IgD-negative memory B cell (primary cell): ENCODE measurements around the gene TASP1. TPM values are rescaled to one million over a fixed set of nuclear protein-coding genes. Genes with fewer than 3 reads are reported as not detected.

Experiments
- H3K27ac Mint-ChIP-seq, 3 donors: one replicate each; pipeline ENCODE4 v1.8.0; 2020 to 2022; ENCODE audit warnings: mild to moderate bottlenecking in 3 of 3, mixed read lengths in 3 of 3, moderate library complexity in 1 of 3
- H3K27me3 Mint-ChIP-seq: one replicate; pipeline ENCODE4 v1.8.0; 2021; ENCODE audit warnings: mixed read lengths
- H3K36me3 Mint-ChIP-seq: one replicate; pipeline ENCODE4 v1.8.0; 2020; ENCODE audit warnings: mild to moderate bottlenecking, mixed read lengths
- H3K4me1 Mint-ChIP-seq, 3 donors: one replicate each; pipeline ENCODE4 v1.8.0; 2020 to 2022; ENCODE audit warnings: mixed read lengths in 3 of 3, mild to moderate bottlenecking in 1 of 3
- H3K4me3 Mint-ChIP-seq, 4 donors: one replicate each; pipeline ENCODE4 v1.8.0; 2020 to 2022; ENCODE audit warnings: mild to moderate bottlenecking in 4 of 4, mixed read lengths in 4 of 4, moderate library complexity in 3 of 4
- H3K9me3 Mint-ChIP-seq, 3 donors: one replicate each; pipeline ENCODE4 v1.8.0; 2020 to 2021; ENCODE audit warnings: mixed read lengths in 3 of 3, mild to moderate bottlenecking in 1 of 3
- polyA plus RNA-seq: library from polyadenylated mRNA; unstranded; fragments of 300-500 nt; fragmentation: Illumina TruSeq; gene quantifications from one replicate; pipeline ENCODE4 v1.2.3, GENCODE V29; 2021

The TASP1 gene
- polyA plus RNA-seq, 1 donor from 2014 or later, result 11.4 TPM

DNA sequence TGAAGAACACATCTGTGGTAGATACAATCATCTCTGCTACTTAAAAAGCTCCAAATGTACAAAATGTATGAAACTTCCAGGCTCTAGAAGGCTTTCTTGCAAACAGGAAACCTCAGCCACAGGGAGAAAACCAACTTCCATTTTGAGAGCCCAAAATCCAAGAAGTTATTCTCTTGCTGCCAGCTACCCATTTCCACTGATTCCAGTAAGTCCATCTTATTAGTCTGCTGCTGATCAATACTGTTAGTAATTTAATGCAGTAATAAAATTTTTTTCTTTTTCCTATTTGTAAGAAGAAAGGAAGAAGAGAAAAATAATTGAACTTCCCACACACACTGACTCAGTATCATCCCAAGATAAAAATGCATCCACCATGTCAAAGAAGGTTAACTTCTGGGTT, 169.5 kb downstream of the TASP1 start:
- H3K4me1 Mint-ChIP-seq, result no peaks in the 10 kb centered on the region
- peaks cover 2 to 6% (median 4%) of the 10 kb centered on the region in 3 donors for H3K9me3 Mint-ChIP-seq
- no peak overlapping the region for H3K4me3 Mint-ChIP-seq
- H3K36me3 Mint-ChIP-seq, result peaks cover 7% of the 10 kb centered on the region
- H3K27me3 Mint-ChIP-seq, result no peaks in the 10 kb centered on the region
- no peak overlapping the region for H3K27ac Mint-ChIP-seq

DNA sequence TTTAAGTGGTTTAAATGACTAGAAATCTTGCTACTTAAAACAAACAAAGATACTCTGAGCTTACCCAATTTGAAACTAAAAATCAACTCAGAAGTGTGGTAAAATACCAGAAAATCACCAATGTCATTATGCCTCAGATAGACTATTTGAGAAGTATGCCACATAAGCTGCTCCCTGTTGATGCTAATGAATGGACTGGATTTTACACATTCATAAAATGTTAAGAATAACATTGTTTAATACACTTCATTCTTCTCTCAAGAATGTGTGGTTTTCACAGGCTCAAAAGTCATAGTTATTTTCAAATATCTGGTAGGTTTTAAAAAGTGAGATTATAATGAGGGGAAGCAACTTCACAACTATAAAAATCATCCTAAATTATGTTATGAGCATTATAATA, 170.6 kb downstream of the TASP1 start:
- H3K36me3 Mint-ChIP-seq, result peaks cover 5% of the 10 kb centered on the region

DNA sequence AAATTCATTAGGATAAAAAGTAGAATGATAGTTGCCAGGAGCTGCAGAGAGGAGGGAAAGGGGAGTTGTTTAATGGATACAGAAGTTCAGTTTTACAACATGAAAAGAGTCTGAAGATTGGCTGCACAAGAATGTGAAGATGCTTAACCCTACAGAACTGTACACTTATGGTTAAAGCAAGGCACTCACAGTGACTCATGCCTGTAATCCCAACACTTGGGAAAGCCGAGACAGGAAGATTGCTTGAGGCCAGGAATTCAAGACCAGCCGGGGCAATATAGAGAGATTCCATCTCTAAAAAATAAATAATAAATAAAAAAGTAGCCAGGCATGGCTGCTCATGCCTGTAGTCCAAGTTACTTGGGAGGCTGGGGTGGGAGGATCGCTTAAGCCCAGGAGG, 174.0 kb downstream of the TASP1 start:
- Mint-ChIP-seq H3K36me3 (no peaks in the 10 kb centered on the region), H3K9me3 (peaks cover 0 to 1% (median 0%) of the 10 kb centered on the region in 3 donors), H3K4me3 (no peak overlapping the region), H3K27ac (no peak overlapping the region), H3K4me1 (no peaks in the 10 kb centered on the region), H3K27me3 (no peaks in the 10 kb centered on the region)

More for the DNA sequence above, 170.6 kb downstream of the TASP1 start:
- H3K9me3 Mint-ChIP-seq, result peaks cover 0 to 6% (median 2%) of the 10 kb centered on the region in 3 donors
- no peaks in the 10 kb centered on the region for H3K27me3 Mint-ChIP-seq
- H3K4me3 Mint-ChIP-seq, result no peak overlapping the region
- H3K4me1 Mint-ChIP-seq, result no peaks in the 10 kb centered on the region
- no peak overlapping the region for H3K27ac Mint-ChIP-seq

DNA sequence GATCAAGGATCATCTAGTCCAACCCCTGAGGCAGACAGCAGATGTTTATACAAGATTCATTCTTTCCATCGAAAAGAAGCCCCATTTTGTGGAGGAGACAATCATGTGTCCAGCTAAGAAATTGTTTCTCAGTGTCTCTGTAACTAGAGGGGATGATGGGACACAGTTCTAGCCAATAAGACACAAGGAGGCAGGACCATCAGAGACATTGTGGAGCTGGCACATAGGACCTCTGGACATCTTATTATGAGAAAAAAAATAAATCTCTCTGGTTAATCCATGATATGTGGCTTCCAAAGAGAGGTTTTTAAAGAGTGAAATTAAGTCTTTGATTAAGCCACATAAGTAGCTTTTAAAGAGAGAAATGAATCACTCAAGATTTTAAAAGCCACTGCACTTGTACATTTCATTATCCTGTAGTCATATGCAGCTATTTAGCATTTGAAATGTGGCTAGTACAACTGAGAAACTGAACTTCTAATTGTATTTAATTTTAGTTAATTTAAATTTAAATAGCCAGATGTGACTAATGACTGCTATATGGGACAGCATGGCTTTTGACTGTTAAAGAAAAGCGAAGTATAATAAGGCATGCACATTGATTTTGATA, 176.8 kb downstream of the TASP1 start:
- no peaks in the 10 kb centered on the region for H3K9me3 Mint-ChIP-seq
- no peaks in the 10 kb centered on the region for H3K36me3 Mint-ChIP-seq
- no peak overlapping the region for H3K27ac Mint-ChIP-seq
- no peak overlapping the region for H3K4me3 Mint-ChIP-seq
- no peaks in the 10 kb centered on the region for H3K27me3 Mint-ChIP-seq
- no peaks in the 10 kb centered on the region for H3K4me1 Mint-ChIP-seq

DNA sequence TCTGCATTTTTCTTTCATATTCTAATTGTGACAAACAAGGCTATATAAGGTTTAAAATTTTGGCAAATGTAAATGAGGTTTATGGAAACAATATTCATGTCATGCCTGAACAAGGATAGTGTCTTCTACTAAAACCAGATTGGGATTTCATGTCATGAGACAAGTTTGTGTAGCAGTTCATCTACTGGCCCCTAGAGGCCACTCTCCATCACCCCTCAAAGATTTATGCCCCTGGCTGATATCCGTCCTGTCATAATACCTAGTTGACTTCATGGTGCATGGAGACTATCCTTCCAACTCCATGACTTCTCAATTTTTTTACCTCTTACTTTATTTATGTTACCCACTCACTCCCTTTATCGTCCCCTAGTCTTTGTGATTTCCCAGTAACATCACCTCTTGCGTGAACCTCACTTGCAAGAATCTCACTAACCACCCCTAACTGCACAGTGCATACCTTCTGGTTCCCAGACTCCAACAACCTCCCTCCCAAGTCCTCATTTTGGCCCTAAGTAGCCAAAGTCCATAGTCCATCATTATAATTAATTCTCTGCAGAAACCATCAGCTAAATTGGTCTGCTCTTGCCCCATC, 179.8 kb downstream of the TASP1 start:
- no peaks in the 10 kb centered on the region for H3K4me1 Mint-ChIP-seq
- no peak overlapping the region for H3K4me3 Mint-ChIP-seq
- peaks cover 2% of the 10 kb centered on the region for H3K36me3 Mint-ChIP-seq
- H3K27ac Mint-ChIP-seq, result no peak overlapping the region
- no peaks in the 10 kb centered on the region for H3K27me3 Mint-ChIP-seq
- H3K9me3 Mint-ChIP-seq, result no peaks in the 10 kb centered on the region

DNA sequence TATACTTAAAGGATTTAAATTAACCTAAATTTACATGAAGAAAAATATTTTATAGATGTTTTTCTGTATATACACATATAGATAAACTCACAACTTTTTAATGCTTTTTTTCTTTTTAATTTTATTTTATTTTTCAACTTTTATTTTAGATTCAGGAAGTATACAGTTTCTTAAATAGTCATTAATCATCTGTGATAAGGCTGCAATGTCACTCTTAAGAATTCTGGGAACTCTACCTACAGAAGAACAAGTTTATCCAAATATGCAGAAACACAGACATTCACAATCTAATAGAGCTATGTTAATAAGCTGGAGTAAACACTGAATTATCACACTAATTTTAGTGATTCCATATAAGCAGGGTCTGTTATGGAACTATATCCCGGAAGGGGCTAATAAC, 181.2 kb downstream of the TASP1 start:
- Mint-ChIP-seq H3K4me3 (no peak overlapping the region), H3K9me3 (no peaks in the 10 kb centered on the region), H3K4me1 (no peaks in the 10 kb centered on the region), H3K27me3 (no peaks in the 10 kb centered on the region), H3K36me3 (peaks cover 10% of the 10 kb centered on the region), H3K27ac (no peak overlapping the region)

DNA sequence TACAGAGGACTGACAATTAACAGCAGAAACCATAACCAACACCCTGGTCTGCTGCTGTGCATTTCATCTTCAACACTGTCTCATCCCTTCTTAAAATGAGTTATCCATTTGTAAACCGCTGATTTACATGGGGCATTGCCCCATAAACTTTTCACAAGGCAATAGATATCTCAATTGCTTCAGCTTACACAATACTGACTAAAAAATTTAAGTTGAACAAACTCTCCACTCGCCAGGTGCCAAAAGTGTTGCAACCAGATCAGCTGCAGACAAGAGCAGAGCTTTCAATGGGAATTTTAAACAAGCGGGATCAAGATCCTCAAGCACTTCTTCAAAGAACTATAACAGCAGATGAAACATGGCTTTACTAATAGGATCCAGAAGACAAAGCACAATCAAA, 183.0 kb downstream of the TASP1 start:
- H3K9me3 Mint-ChIP-seq, result no peaks in the 10 kb centered on the region
- no peaks in the 10 kb centered on the region for H3K4me1 Mint-ChIP-seq
- H3K27me3 Mint-ChIP-seq, result no peaks in the 10 kb centered on the region
- H3K36me3 Mint-ChIP-seq, result peaks cover 11% of the 10 kb centered on the region
- no peak overlapping the region for H3K27ac Mint-ChIP-seq
- no peak overlapping the region for H3K4me3 Mint-ChIP-seq

DNA sequence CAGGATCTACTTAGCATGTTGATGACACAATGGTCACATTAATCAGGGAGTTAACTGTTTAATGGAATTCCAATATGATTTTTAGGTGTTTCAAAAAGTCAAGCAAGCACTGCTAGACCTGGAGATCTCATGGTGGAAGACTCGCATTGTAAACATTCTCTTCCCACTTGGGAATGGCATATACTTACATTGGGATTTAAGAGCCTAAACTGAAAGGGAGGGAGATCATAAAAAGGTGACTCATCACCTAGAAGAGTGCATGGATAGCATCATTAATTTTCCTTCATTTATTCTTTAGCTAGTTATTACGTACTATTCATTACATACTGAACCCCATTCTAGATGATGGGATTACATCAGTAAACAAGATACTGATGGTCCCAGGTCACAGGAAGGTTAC, 185.4 kb downstream of the TASP1 start:
- Mint-ChIP-seq H3K4me1 (no peaks in the 10 kb centered on the region), H3K9me3 (no peaks in the 10 kb centered on the region), H3K4me3 (no peak overlapping the region), H3K36me3 (peaks cover 13% of the 10 kb centered on the region), H3K27me3 (no peaks in the 10 kb centered on the region), H3K27ac (no peak overlapping the region)

DNA sequence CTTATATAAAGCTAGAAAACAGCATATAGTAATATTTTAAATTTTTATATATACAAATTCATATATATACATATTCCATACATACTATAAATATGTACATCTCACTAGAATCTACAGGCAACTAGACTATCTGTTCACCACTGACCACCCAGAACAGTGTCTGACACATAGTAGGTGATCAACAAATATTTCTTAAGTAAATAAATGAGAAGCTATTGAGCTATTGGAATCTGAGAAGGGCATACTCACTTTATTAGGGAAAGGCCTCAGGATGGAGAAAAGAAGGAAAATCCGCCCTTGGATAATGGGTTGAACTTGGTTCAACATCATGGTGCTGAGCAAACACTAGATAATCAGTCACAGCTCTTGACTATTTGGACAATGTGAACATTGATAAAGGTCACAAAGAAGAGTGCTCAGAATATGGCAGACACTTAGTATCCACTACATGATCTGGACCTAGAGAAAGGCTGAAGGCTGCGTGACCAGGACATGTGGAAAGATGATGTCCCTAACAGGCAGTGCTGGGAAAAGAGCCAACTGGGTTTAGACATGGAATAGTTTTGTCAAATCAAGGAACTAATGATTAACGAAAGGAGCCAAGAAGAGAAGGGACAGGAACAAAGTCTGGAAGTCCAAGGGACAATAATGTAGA, 186.1 kb downstream of the TASP1 start:
- Mint-ChIP-seq H3K4me1 (no peaks in the 10 kb centered on the region), H3K36me3 (peaks cover 13% of the 10 kb centered on the region), H3K9me3 (no peaks in the 10 kb centered on the region), H3K27me3 (no peaks in the 10 kb centered on the region), H3K4me3 (no peak overlapping the region), H3K27ac (no peak overlapping the region)

DNA sequence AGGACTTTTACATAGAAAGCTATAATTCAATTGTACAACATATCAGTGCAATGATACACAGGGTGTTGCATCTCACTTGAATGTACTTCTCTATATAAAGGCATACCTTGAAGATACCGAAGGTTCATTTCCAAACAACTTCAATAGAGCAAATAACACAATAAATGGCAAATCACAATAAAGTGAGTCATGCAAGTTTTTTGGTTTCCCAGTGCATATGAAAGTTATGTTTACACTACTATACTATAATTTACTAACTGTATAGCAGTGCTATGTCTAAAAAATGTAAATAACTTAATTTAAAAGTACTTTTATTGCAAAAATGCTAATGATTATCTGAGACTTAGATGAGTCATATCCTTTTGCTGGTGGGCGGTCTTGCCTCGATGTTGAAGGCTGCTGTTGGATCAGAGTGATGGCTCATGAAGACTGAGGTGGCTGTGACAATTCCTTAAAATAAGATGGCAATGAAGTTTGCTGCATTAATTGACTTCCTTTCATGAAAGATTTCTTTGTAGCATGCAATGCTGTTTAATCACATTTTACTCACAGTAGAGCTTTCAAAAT, 188.8 kb downstream of the TASP1 start:
- Mint-ChIP-seq H3K27me3 (no peaks in the 10 kb centered on the region), H3K27ac (no peak overlapping the region), H3K36me3 (peaks cover 14% of the 10 kb centered on the region), H3K4me3 (no peak overlapping the region), H3K4me1 (no peaks in the 10 kb centered on the region), H3K9me3 (no peaks in the 10 kb centered on the region)

DNA sequence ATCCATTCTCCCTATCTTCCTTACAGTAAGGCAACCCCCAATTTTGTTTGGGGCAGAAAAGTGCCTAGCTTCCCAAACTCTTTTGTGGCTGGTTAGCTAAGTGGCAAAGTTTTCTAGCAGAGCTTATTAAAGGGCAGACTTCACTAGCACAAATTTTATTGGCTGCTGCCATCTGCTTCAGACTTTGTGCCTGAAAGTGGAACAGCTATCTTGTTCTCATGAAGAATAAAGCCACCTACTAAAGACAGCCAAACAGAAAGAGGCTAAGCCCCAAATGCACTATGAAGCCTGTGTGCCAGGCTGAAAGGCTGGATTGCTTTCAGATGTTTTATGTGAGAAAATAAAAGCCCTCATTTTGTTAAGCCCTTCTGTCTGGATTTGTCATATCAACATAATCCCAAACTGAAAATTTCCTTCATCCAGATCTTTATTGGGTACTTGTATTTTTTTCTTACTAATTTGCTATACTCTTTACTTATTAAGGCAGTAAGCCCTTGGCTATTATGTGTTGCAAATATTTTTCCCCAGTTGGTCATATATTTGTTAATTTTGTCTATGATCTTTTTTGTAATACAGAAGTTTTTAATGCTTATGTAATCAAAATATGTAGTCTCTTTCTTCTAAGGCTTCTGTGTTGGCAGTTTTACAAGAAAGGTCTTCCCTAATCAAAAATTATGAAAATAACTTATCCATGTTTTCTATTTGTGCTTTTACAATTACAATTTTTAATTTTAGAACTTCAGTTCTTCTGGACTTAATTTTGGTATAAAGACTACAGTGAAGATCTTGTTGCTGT, 191.1 kb downstream of the TASP1 start:
- Mint-ChIP-seq H3K27ac (no peak overlapping the region), H3K36me3 (peaks cover 9% of the 10 kb centered on the region), H3K27me3 (no peaks in the 10 kb centered on the region), H3K4me3 (no peak overlapping the region), H3K4me1 (no peaks in the 10 kb centered on the region), H3K9me3 (no peaks in the 10 kb centered on the region)

DNA sequence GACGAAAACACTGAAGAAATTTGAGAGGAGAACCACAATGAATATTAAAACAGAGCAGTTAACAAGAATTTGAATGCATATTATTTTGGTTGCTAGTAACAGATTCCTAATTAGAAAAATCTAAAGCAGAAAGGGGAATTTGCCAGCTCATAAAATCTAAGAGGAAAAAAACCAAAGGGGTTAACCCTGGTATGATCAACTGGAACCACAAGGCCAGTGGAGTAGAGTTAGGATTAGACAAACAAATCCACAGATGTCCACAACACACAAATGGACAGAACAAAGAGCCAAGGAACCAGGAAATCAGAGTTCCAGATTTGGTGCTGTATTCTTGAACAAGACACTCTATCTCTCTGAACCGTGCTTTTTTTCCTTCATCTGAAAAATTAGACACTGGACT, 195.0 kb downstream of the TASP1 start:
- no peak overlapping the region for H3K27ac Mint-ChIP-seq
- peaks cover 20% of the 10 kb centered on the region for H3K36me3 Mint-ChIP-seq
- H3K4me3 Mint-ChIP-seq, result no peak overlapping the region

DNA sequence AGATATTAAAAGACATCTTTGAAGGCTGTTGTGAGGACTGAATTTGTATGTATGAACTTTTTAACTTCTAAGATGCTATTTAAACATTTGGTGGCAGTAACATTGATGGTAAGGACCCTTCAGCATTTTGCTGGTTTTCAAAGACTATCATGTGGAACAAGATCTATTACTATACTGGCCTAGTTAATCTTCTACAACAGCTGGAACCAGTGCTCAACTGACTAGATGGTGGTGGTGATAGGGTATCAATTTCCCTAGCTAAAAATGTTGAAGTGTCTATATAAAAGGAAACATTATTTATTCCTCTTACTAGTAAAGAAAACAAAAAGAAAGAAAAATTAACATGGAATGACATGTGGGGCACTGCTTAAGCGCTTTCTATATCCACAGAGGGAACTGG, 195.7 kb downstream of the TASP1 start:
- H3K27ac Mint-ChIP-seq, result no peak overlapping the region
- H3K4me3 Mint-ChIP-seq, result no peak overlapping the region
- peaks cover 5 to 21% (median 8%) of the 10 kb centered on the region in 3 donors for H3K9me3 Mint-ChIP-seq
- peaks cover 20% of the 10 kb centered on the region for H3K36me3 Mint-ChIP-seq
- H3K4me1 Mint-ChIP-seq, result no peaks in the 10 kb centered on the region
- H3K27me3 Mint-ChIP-seq, result no peaks in the 10 kb centered on the region

More for the DNA sequence above, 195.0 kb downstream of the TASP1 start:
- Mint-ChIP-seq H3K4me1 (no peaks in the 10 kb centered on the region), H3K9me3 (peaks cover 5 to 21% (median 8%) of the 10 kb centered on the region in 3 donors), H3K27me3 (no peaks in the 10 kb centered on the region)

DNA sequence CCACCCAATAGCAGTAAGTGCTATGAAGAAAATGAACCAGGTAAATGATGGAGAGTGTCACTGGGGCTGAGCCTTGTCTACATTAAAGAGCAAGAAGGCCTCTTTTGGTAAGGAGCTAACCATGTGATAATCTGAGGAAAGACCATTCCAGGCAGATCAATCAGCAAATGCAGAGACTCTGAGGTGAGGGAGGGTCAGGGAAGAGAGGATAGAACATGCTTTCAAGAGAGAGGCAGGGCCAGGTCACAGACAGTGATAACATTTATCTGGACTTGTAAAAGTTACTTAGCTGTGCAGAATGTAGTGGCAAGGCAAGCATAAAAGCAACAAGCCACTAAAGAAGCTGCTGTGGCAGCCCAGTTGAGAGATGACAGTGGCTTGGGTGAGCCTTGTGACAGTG, 197.3 kb downstream of the TASP1 start:
- Mint-ChIP-seq H3K4me3 (no peak overlapping the region), H3K27ac (no peak overlapping the region), H3K36me3 (peaks cover 20% of the 10 kb centered on the region), H3K9me3 (peaks cover 5 to 21% (median 8%) of the 10 kb centered on the region in 3 donors), H3K27me3 (no peaks in the 10 kb centered on the region), H3K4me1 (no peaks in the 10 kb centered on the region)

DNA sequence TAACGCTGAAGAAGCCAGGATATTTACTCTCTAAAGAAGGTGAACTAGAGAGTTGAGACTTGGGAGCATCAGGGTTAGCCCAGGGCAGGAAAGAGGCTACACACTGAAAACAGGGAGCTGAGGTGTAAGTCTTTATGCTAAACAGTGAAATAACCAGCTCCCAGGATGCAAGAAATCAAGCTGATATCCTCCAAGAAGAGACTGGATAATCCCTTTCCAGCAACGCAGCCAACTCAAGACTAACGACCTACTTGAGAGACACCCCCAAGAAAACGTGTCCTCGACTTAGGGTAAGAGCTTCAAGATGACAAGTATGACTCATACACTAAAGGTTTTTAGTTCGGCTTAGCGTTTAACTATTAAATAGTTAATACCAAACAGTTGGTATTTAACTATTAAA, 202.2 kb downstream of the TASP1 start:
- Mint-ChIP-seq H3K27me3 (no peaks in the 10 kb centered on the region), H3K4me3 (no peak overlapping the region), H3K36me3 (peaks cover 20% of the 10 kb centered on the region)

More for the DNA sequence above, 202.2 kb downstream of the TASP1 start:
- Mint-ChIP-seq H3K4me1 (peaks cover 0 to under 1% (median 0%) of the 10 kb centered on the region in 3 donors), H3K9me3 (peaks cover 5 to 22% (median 6%) of the 10 kb centered on the region in 3 donors), H3K27ac (no peak overlapping the region)
